Suprapubic skin (tissue), 4 donors: ENCODE data around the gene NR1H4.

Experiments used
- CTCF ChIP-seq, 2 donors: fragments of 200-600 bp in 1 of 2; fragments of 450-650 bp in 1 of 2; sonication (generic) in 1 of 2; IDR thresholded peaks; one replicate each; pipeline ENCODE4 v1.5.1; 2016 to 2019; ENCODE audit warnings: antibody characterized with exemption in 2 of 2, mild to moderate bottlenecking in 1 of 2, moderate library complexity in 1 of 2
- EP300 ChIP-seq: sonication (generic); formaldehyde crosslinking; IDR thresholded peaks from one replicate; pipeline ENCODE4 v1.6.1; 2017; ENCODE audit warnings: antibody characterized with exemption
- POLR2A ChIP-seq, 2 donors: fragments of 450-650 bp; IDR thresholded peaks; one replicate each; pipeline ENCODE4 v1.6.1; 2017; ENCODE audit warnings: antibody characterized with exemption in 2 of 2, mild to moderate bottlenecking in 2 of 2, moderate library complexity in 2 of 2
- POLR2AphosphoS5 ChIP-seq, 3 donors: sonication (generic); formaldehyde crosslinking; IDR thresholded peaks; one replicate each; pipeline ENCODE4 v1.6.1; 2017; ENCODE audit warnings: antibody characterized with exemption in 3 of 3

GRCh38 chr12:100503228-100503628 lies 29.6 kb downstream of the NR1H4 start:
- no peak for TF ChIP-seq CTCF (IDR thresholded peaks at IDR 0.05)
- no peak for TF ChIP-seq EP300
- TF ChIP-seq POLR2A (IDR thresholded peaks at IDR 0.05): no peak
- no peak for TF ChIP-seq POLR2AphosphoS5 (IDR thresholded peaks at IDR 0.05)
